GM12878 (cell line): ENCODE data around the gene ZFR. TPM values are rescaled to one million over a fixed set of nuclear protein-coding genes. Genes with fewer than 3 reads are reported as not detected.

Source experiments
- ATAC-seq: fragments of 200-7000 bp; cut with Tn5 transposase; 3 replicates; pipeline ENCODE4 v1.9.1; 2020; ENCODE audit warnings: mild to moderate bottlenecking, moderate library complexity
- BruUV-seq: library from RNA; stranded (reverse); fragments of 400-500 nt; replicated peaks from 2 replicates; lab custom pipeline; 2021; lab: Mats Ljungman, UMichigan
- CTCF ChIA-PET: fragments of 300-600 bp; sonication (Branson Sonifier 250); formaldehyde crosslinking; extraction: SDS; loops from one replicate; lab custom pipeline; 2021; ENCODE audit warnings: inconsistent platforms; lab: Yijun Ruan, JAX
- POLR2A ChIA-PET: fragments of 350-600 bp; formaldehyde crosslinking; extraction: SDS; loops from one replicate; lab custom pipeline; 2021; ENCODE audit warnings: inconsistent platforms; lab: Charles Lee
- RAD21 ChIA-PET: fragments of 300-600 bp; sonication (Branson Sonifier 250); formaldehyde crosslinking; loops from one replicate; lab custom pipeline; 2023; ENCODE audit warnings: antibody characterized with exemption; ENCODE audit not compliant: unreplicated experiment; lab: Charles Lee
- SMC1A ChIA-PET: fragments of 300-600 bp; sonication (Branson Sonifier 250); formaldehyde crosslinking; loops from one replicate; lab custom pipeline; 2023; ENCODE audit not compliant: unreplicated experiment, uncharacterized antibody; lab: Charles Lee
- DNase-seq: peaks from one replicate; pipeline ENCODE4 v3.0.0-alpha.2; 2011; ENCODE audit warnings: low read depth, low spot score
- FAIRE-seq: peaks from 3 replicates; lab custom pipeline; 2011; peaks lifted over from hg19 to GRCh38; lab: Jason Lieb, UNC
- H2AFZ ChIP-seq: 2 replicates; pipeline ENCODE4 v1.6.0; 2011; ENCODE audit warnings: low read depth, low read length, control low read depth; ENCODE audit not compliant: control insufficient read depth
- H3K27ac ChIP-seq: 2 replicates; pipeline ENCODE4 v1.5.1; 2011; ENCODE audit warnings: control low read depth; ENCODE audit not compliant: control insufficient read depth, insufficient read depth
- H3K27me3 ChIP-seq, 2 experiments: replicated peaks in 1 of 2; 2 replicates each; pipeline versions ENCODE4 v1.6.0 to v1.6.1; 2011; ENCODE audit warnings: low read length in 1 of 2; ENCODE audit not compliant: control insufficient read depth in 2 of 2, insufficient read depth in 2 of 2
- H3K36me3 ChIP-seq, 2 experiments: 2 replicates each; pipeline ENCODE4 v1.5.1; 2011; ENCODE audit warnings: low read length in 1 of 2; ENCODE audit not compliant: control insufficient read depth in 2 of 2, insufficient read depth in 2 of 2
- H3K4me1 ChIP-seq: 2 replicates; pipeline ENCODE4 v1.6.1; 2011; ENCODE audit warnings: mild to moderate bottlenecking, low read length, moderate library complexity, mixed read lengths; ENCODE audit not compliant: control insufficient read depth, insufficient read depth
- H3K4me2 ChIP-seq: 2 replicates; pipeline ENCODE4 v1.6.0; 2011; ENCODE audit warnings: control low read depth; ENCODE audit not compliant: control insufficient read depth, insufficient read depth
- H3K4me3 ChIP-seq: fragments of 200-600 bp; sonication (generic); 2 replicates; pipeline ENCODE4 v1.5.1; 2016
- H3K79me2 ChIP-seq: 2 replicates; pipeline ENCODE4 v1.6.0; 2011; ENCODE audit warnings: low read length; ENCODE audit not compliant: control insufficient read depth, insufficient read depth
- H3K9ac ChIP-seq: 2 replicates; pipeline ENCODE4 v1.8.0; 2011; ENCODE audit warnings: low read length, control low read depth, mixed read lengths; ENCODE audit not compliant: control insufficient read depth, insufficient read depth
- H3K9me3 ChIP-seq: replicated peaks from 3 replicates; pipeline ENCODE4 v1.5.1; 2011; ENCODE audit warnings: mild to moderate bottlenecking, low read length; ENCODE audit not compliant: control insufficient read depth, insufficient read depth
- H4K20me1 ChIP-seq: 2 replicates; pipeline ENCODE4 v1.6.0; 2011; ENCODE audit not compliant: control insufficient read depth, insufficient read depth
- ATF7 ChIP-seq: fragments of 450-650 bp; IDR thresholded peaks from 2 replicates; pipeline ENCODE4 v1.6.1; 2016; ENCODE audit warnings: low read depth, mild to moderate bottlenecking
- CHD4 ChIP-seq: fragments of 200-600 bp; sonication (generic); IDR thresholded peaks from 2 replicates; pipeline ENCODE4 v1.6.1; 2016; ENCODE audit warnings: mild to moderate bottlenecking
- E2F4 ChIP-seq: IDR thresholded peaks from 2 replicates; pipeline ENCODE4 v1.6.1; 2012; ENCODE audit warnings: low read depth, low read length, improper control_type of control experiment
- IKZF2 ChIP-seq, 2 experiments: fragments of 450-650 bp; IDR thresholded peaks; 2 replicates each; pipeline ENCODE4 v1.6.1; 2017; ENCODE audit warnings: mild to moderate bottlenecking in 2 of 2, moderate library complexity in 2 of 2
- IRF4 ChIP-seq: IDR thresholded peaks from 2 replicates; pipeline ENCODE4 v1.6.1; 2011; ENCODE audit warnings: low read depth, low read length
- MEF2A ChIP-seq: IDR thresholded peaks from 2 replicates; pipeline ENCODE4 v1.6.1; 2011; ENCODE audit warnings: low read depth, mild to moderate bottlenecking, low read length, moderate library complexity; ENCODE audit not compliant: insufficient read depth
- NFIC ChIP-seq: IDR thresholded peaks from 2 replicates; pipeline ENCODE4 v1.6.1; 2012; ENCODE audit warnings: low read depth, mild to moderate bottlenecking, inconsistent platforms, low read length, moderate library complexity
- NFYB ChIP-seq: IDR thresholded peaks from 2 replicates; pipeline ENCODE4 v1.6.1; 2011; ENCODE audit warnings: low read depth, mild to moderate bottlenecking, low read length, improper control_type of control experiment, moderate library complexity; ENCODE audit not compliant: insufficient read depth
- NR2F1 ChIP-seq: fragments of 450-650 bp; conservative IDR thresholded peaks from 2 replicates; pipeline ENCODE4 v1.6.1; 2017; ENCODE audit warnings: mild to moderate bottlenecking
- RAD51 ChIP-seq: fragments of 450-650 bp; IDR thresholded peaks from 2 replicates; pipeline ENCODE4 v1.6.1; 2016; ENCODE audit warnings: moderate library complexity, mild to moderate bottlenecking, inconsistent platforms
- STAT1 ChIP-seq: fragments of 450-650 bp; conservative IDR thresholded peaks from 2 replicates; pipeline ENCODE4 v1.6.1; 2014; ENCODE audit warnings: antibody characterized with exemption, mild to moderate bottlenecking
- WRNIP1 ChIP-seq: IDR thresholded peaks from 2 replicates; pipeline ENCODE4 v1.6.1; 2011; ENCODE audit warnings: low read depth, low read length, improper control_type of control experiment, borderline replicate concordance
- ZNF622 ChIP-seq: fragments of 450-650 bp; IDR thresholded peaks from 2 replicates; pipeline ENCODE4 v1.6.1; 2017; ENCODE audit warnings: mild to moderate bottlenecking, inconsistent platforms
- WGBS: methylation state at CpG from one replicate; pipeline ENCODE4 v1.1.6; 2016; ENCODE audit warnings: low lambda C conversion rate; ENCODE audit not compliant: insufficient replicate concordance, insufficient coverage; ENCODE audit errors: missing lambda C conversion rate; 5-methylcytosine and 5-hydroxymethylcytosine counted together
- in situ Hi-C: fragments of 300-500 bp; cut with MboI; formaldehyde crosslinking; loops from 9 replicates; pipeline ENCODE4 v1.14.3; 2018; ENCODE audit warnings: mixed read lengths
- intact Hi-C: fragments of 100-400 bp; cut with micrococcal nuclease; formaldehyde crosslinking; loops from one replicate; pipeline ENCODE4 v1.14.2; 2022; ENCODE audit not compliant: unreplicated experiment
- polyA plus RNA-seq, 11 experiments: library from polyadenylated mRNA; depleted of rRNA in 4 of 11; unstranded in 6 of 11; stranded (reverse) in 5 of 11; fragments of >200 nt; fragmentation: Nextera tagmentation in 4 of 11; fragmentation: Illumina TruSeq in 1 of 11; extraction: Ambion mirVana in 4 of 11; extraction: Trizol in 1 of 11; gene quantifications; 1 replicate in 1 of 11; 2 replicates in 10 of 11; pipeline versions ENCODE4 v1.2.1 to v1.2.3, GENCODE V29; 2011 to 2016; ENCODE audit warnings: inconsistent platforms in 2 of 11, missing spikeins in 2 of 11, low read depth in 1 of 11
- total RNA-seq, 4 experiments: library from RNA; depleted of rRNA in 3 of 4; stranded (reverse); fragments of >200 nt in 3 of 4; fragmentation: Illumina TruSeq in 1 of 4; extraction: Trizol in 1 of 4; gene quantifications; 2 replicates each; pipeline versions ENCODE4 v1.2.1 to v1.2.3, GENCODE V29; 2013 to 2021
- TF ChIP-seq, protein P1 (sequence below): fragments of 450-650 bp; IDR thresholded peaks from 2 replicates; pipeline ENCODE4 v1.6.1; 2017; ENCODE audit warnings: mild to moderate bottlenecking, low read depth, inconsistent platforms; ENCODE audit not compliant: poor library complexity, severe bottlenecking

Gene ZFR
- total and polyA plus RNA-seq, 10 of the 15 experiments (the other 5 are each of a cell fraction or from before 2014, with no cell fraction given): 33.7 to 90.6 (median 72.9) TPM

GRCh38 chr5:32455311-32455710, 10.8 kb upstream of the ZFR start (continued):
- no peak for TF ChIP-seq RAD51

- no peak for FAIRE-seq
- no peaks in the 10 kb centered on the region for H3K4me1 ChIP-seq
- no TSS peak for BruUV-seq
- H4K20me1 ChIP-seq: no peaks in the 10 kb centered on the region
- no peak for TF ChIP-seq IRF4
- TF ChIP-seq WRNIP1: no peak
- TF ChIP-seq IKZF2 (IDR thresholded peaks at IDR 0.05): no peak
- TF ChIP-seq NR2F1: no peak
- H3K9me3 ChIP-seq: no peaks in the 10 kb centered on the region; the same call in 2 of the 3 replicates
- CTCF ChIA-PET: interaction anchor here (1.2 to 2.2 kb wide), 2 partner anchors 35 to 135 kb away, joined by 4 to 9 read pairs; no protein-coding TSS in a partner anchor
- WGBS: 54% methylated on average over 5 of the region's 5 CpGs
- in situ Hi-C loops (loop anchor here (25.0 kb wide), 1 partner anchor 482 kb away; no protein-coding TSS in a partner anchor), intact Hi-C loops (no loop called here)
- H3K27ac ChIP-seq: no peak overlapping the region
- no peak overlapping the region for H2AFZ ChIP-seq
- no peak overlapping the region for H3K9ac ChIP-seq
- no peak for ATAC-seq
- SMC1A ChIA-PET: no interaction called here
- H3K4me2 ChIP-seq: no peak overlapping the region
- H3K27me3 ChIP-seq: no peaks in the 10 kb centered on the region; a peak in 1 of 4 replicates
- H3K36me3 ChIP-seq: no peaks in the 10 kb centered on the region
- POLR2A ChIA-PET: no interaction called here
- H3K4me3 ChIP-seq: no peak overlapping the region
- RAD21 ChIA-PET: interaction anchor here (1.1 kb wide), 1 partner anchor 135 kb away, joined by 3 read pairs; no protein-coding TSS in a partner anchor
- H3K79me2 ChIP-seq: no peaks in the 10 kb centered on the region
- no peak for DNase-seq
Observed at GRCh38 chr5:32454821-32455220, 10.3 kb upstream of the ZFR start.

DNA sequence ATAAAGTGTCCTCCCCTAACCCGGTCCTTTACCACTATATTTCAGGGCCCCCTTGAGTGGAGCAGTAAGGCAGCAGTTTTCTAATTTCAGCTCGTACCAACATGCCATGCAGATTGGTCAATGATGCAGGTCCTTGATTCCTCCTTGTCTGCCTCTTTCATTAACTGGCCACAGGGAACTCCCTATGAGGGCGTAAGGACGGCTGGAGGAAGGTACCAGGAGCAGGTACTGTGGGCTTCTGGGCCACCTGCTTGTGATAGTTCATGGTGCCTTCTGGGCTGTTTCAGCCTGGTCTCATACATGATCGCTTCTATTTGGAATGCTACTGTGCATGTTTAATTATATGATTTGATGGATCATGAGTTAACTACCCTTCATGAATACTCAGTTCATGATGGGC, 9.4 kb upstream of the ZFR start:
- Histone ChIP-seq H3K9me3 (no peaks in the 10 kb centered on the region; the same call in 2 of the 3 replicates), H3K27me3 (no peaks in the 10 kb centered on the region; a peak in 1 of 4 replicates), H2AFZ (no peak overlapping the region), H3K36me3 (no peaks in the 10 kb centered on the region), H3K4me3 (no peak overlapping the region), H4K20me1 (no peaks in the 10 kb centered on the region), H3K79me2 (no peaks in the 10 kb centered on the region), H3K4me2 (no peak overlapping the region), H3K27ac (no peak overlapping the region), H3K4me1 (no peaks in the 10 kb centered on the region), H3K9ac (no peak overlapping the region)
- DNase-seq (no peak), FAIRE-seq (no peak), ATAC-seq (no peak)
- BruUV-seq: no TSS peak
- ChIA-PET POLR2A (no interaction called here), CTCF (interaction anchor here (0.6 to 2.2 kb wide), 2 partner anchors 8 to 136 kb away, joined by 3 to 9 read pairs; no protein-coding TSS in a partner anchor), SMC1A (interaction anchor here (0.8 kb wide), 1 partner anchor 88 kb away, joined by 3 read pairs; no protein-coding TSS in a partner anchor), RAD21 (interaction anchor here (1.2 kb wide), 1 partner anchor 136 kb away, joined by 4 read pairs; no protein-coding TSS in a partner anchor)
- intact Hi-C loops (no loop called here), in situ Hi-C loops (loop anchor here (25.0 kb wide), 1 partner anchor 483 kb away; no protein-coding TSS in a partner anchor)
- 49% methylated on average over 5 of the region's 5 CpGs for WGBS
- no peak for TF ChIP-seq ATF7
- no peak for TF ChIP-seq CHD4
- TF ChIP-seq MEF2A: no peak
- no peak for TF ChIP-seq NFYB
- TF ChIP-seq ZNF622: no peak
- no peak for TF ChIP-seq STAT1
- TF ChIP-seq NFIC: no peak
- TF ChIP-seq, protein P1, sequence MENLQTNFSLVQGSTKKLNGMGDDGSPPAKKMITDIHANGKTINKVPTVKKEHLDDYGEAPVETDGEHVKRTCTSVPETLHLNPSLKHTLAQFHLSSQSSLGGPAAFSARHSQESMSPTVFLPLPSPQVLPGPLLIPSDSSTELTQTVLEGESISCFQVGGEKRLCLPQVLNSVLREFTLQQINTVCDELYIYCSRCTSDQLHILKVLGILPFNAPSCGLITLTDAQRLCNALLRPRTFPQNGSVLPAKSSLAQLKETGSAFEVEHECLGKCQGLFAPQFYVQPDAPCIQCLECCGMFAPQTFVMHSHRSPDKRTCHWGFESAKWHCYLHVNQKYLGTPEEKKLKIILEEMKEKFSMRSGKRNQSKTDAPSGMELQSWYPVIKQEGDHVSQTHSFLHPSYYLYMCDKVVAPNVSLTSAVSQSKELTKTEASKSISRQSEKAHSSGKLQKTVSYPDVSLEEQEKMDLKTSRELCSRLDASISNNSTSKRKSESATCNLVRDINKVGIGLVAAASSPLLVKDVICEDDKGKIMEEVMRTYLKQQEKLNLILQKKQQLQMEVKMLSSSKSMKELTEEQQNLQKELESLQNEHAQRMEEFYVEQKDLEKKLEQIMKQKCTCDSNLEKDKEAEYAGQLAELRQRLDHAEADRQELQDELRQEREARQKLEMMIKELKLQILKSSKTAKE: no peak
- TF ChIP-seq E2F4: no peak
